Activated CD4-positive, alpha-beta memory T cell treated with anti-CD3 and anti-CD28 coated beads for 36 hours (primary cell): ENCODE measurements around the gene PPP6R2. TPM values are rescaled to one million over a fixed set of nuclear protein-coding genes. Genes with fewer than 3 reads are reported as not detected.
"Not testable (repeated sequence)": the region's sequence is repeated elsewhere in the genome, so short reads cannot be mapped to it uniquely, and the experiment has no call there.

Experiments
- CTCF ChIA-PET: fragments of 350-600 bp; sonication (Branson Sonifier 250); formaldehyde crosslinking; loops from one replicate; lab custom pipeline; 2021; ENCODE audit warnings: antibody characterized with exemption, inconsistent platforms; lab: Charles Lee
- POLR2A ChIA-PET: fragments of 350-600 bp; sonication (Branson Sonifier 250); formaldehyde crosslinking; loops from one replicate; lab custom pipeline; 2021; ENCODE audit warnings: antibody characterized with exemption; lab: Charles Lee
- DNase-seq: peaks from one replicate; pipeline ENCODE4 v3.0.0-alpha.2; 2020
- H3K27ac Mint-ChIP-seq: one replicate; pipeline ENCODE4 v1.8.0; 2021; ENCODE audit warnings: mixed read lengths
- H3K27me3 Mint-ChIP-seq: one replicate; pipeline ENCODE4 v1.8.0; 2021; ENCODE audit warnings: mixed read lengths
- H3K36me3 Mint-ChIP-seq: one replicate; pipeline ENCODE4 v1.8.0; 2021; ENCODE audit warnings: mixed read lengths
- H3K4me1 Mint-ChIP-seq: one replicate; pipeline ENCODE4 v1.8.0; 2021; ENCODE audit warnings: low read depth, mixed read lengths
- H3K4me3 Mint-ChIP-seq: one replicate; pipeline ENCODE4 v1.8.0; 2021; ENCODE audit warnings: mild to moderate bottlenecking, mixed read lengths
- H3K9me3 Mint-ChIP-seq: one replicate; pipeline ENCODE4 v1.8.0; 2021; ENCODE audit warnings: mixed read lengths
- intact Hi-C: fragments of 100-400 bp; cut with micrococcal nuclease; formaldehyde crosslinking; loops from one replicate; pipeline ENCODE4 v1.15.1; 2023
- total RNA-seq, 2 experiments: library from RNA; stranded (reverse); gene quantifications; one replicate each; pipeline ENCODE4 v1.2.3, GENCODE V29; 2021

Gene PPP6R2
- total RNA-seq, 2 experiments from 2014 or later: 41.2 to 41.7 TPM

DNA sequence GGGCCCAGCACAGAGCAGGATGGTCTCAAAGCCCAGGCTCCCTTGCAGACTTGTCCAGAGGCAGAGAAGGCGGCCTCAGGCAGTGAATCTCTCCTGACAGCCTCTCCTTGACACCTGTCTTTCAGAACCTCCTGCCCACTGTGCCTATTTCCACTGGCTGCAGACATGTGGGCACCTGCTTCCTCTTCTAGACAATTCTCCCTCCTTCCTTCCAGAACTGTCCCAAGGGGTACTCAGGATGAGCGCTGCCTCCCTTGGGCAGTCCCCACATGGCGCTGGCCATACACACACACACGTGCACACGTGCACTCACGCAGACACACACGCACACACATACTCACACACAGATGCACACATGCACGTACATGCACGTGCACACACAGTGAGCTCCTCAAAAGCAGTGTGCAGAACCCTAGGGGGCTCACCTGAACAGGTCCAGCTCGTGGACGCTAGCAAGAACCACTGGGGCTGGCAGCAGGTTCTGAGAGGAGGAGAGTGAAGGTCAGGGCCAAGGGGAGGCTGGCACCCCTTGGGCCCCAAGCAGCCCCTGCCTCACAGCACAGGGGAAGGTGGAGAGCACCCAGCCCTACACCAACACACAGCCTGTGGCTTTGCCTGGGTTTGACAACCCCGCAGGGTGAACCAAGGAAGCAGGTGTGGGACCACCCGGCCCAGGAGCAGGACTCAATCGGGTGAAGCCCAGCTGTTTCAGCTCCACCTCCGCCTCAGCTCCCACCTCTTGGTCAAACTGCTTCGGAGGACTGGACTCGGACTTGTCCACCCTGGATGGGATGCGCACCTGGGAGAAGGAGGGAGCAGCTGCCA is 27.6 kb upstream of the PPP6R2 start:
- Mint-ChIP-seq H3K36me3 (no peaks in the 10 kb centered on the region), H3K27ac (no peak overlapping the region), H3K9me3 (no peaks in the 10 kb centered on the region), H3K4me1 (peaks cover 11% of the 10 kb centered on the region), H3K4me3 (no peak overlapping the region), H3K27me3 (no peaks in the 10 kb centered on the region)
- POLR2A ChIA-PET: interaction anchor here (0.6 to 1.3 kb wide), 3 partner anchors 65 to 210 kb away, joined by 3 to 5 read pairs (median 4); partner anchors contain the start of gene HDAC10
- DNase-seq: no peak
- CTCF ChIA-PET: interaction anchor here (1.1 to 3.5 kb wide), 2 partner anchors 9 to 11 kb away, joined by 4 to 12 read pairs; partner anchors contain the start of gene DENND6B
- intact Hi-C loops: no loop called here

DNA sequence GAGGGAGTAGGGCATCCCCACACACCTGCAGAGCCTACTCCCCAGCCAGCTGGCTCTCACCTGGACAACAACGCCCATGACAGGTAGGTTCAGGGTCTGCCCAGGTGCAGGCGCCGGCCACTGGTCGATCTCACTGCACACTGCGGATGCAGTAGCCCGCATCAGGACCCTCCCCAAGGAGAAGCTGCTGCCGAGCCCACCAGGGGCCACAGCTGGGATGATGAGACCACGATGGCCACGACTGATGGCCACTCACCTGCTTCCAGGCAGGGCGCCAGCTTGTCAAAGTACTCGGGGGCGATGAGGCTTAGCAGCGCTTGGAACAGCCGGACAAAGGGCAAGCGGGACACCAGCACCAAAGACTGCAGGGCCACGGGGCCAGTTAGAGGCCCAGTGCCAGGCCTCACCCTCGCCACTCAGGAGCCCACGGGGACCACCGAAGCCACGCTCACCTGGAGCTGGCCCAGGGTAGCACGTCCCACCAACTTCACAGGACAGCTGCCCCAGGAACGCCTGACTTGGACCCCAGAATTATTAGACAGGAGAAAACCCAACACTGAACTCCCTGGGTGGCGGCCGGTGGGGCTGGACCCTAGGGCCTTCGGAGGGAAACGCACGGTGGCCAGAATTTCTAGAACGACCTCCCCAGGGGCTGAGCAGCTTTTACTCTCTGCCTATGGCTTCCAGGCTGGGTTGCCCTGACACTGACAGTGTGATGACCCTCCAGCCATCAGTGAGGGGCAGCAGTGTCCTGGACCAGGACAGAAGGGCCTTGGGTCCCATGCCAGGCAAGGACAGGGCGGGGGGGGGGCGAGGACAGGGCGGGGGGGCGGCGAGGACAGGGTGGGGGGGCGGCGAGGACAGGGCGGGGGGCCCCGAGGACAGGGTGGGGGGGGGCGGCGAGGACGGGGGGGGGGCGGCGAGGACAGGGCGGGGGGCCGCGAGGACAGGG is 26.7 kb upstream of the PPP6R2 start:
- intact Hi-C loops: no loop called here
- POLR2A ChIA-PET: no interaction called here
- H3K27me3 Mint-ChIP-seq: no peaks in the 10 kb centered on the region
- no peaks in the 10 kb centered on the region for H3K9me3 Mint-ChIP-seq
- no peak overlapping the region for H3K27ac Mint-ChIP-seq
- H3K36me3 Mint-ChIP-seq: no peaks in the 10 kb centered on the region
- DNase-seq: no peak
- H3K4me1 Mint-ChIP-seq: peaks cover 11% of the 10 kb centered on the region
- no peak overlapping the region for H3K4me3 Mint-ChIP-seq
- CTCF ChIA-PET: interaction anchor here (1.1 to 3.5 kb wide), 2 partner anchors 9 to 10 kb away, joined by 4 to 12 read pairs; partner anchors contain the start of gene DENND6B

DNA sequence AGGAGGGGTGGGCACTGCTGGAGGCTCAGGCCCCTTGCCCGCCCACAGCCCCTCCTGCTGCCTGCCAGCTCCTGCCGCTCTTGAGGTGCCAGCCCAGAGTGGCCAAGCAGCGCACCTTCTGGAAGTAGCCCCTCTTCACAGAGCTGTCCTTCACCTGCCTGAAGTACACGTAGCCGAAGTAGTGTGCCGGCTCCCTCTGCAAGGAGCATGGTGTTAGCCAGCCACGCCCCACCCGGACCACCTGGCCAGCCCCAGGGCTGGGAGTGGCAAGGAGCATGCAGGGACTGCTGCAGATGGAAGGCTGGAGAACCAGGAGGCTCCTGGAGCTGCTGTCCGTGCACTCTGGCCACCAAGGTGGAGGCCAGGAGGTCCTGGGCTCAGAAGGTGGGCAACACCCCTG is 25.9 kb upstream of the PPP6R2 start:
- no peak overlapping the region for H3K4me3 Mint-ChIP-seq
- POLR2A ChIA-PET: no interaction called here

DNA sequence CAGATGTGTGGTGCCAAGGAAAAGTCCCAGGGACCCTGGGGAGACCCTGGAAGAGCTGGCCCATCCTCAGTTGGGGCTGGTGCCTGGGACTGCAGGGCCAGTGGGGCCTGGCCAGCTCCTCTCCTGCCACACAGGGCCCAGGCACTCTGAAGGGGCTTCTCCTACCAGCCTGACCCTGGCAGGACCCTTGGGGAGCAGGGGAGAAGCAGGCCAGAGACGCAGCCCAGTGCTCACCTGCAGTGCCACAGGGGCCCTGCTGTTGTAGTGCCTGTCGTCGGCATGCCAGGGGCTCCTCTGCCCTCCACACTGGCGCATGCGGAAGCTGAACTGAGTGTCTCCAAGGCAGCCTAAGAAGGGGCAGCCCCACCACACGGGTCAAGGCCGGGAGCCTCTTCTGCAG is 25.5 kb upstream of the PPP6R2 start:
- Mint-ChIP-seq H3K4me3 (no peak overlapping the region), H3K36me3 (no peaks in the 10 kb centered on the region), H3K27ac (no peak overlapping the region), H3K27me3 (no peaks in the 10 kb centered on the region), H3K4me1 (peaks cover 11% of the 10 kb centered on the region), H3K9me3 (no peaks in the 10 kb centered on the region)
- intact Hi-C loops: no loop called here
- DNase-seq: no peak
- CTCF ChIA-PET: no interaction called here
- POLR2A ChIA-PET: no interaction called here

More for the DNA sequence above, 25.9 kb upstream of the PPP6R2 start:
- Mint-ChIP-seq H3K9me3 (no peaks in the 10 kb centered on the region), H3K27me3 (no peaks in the 10 kb centered on the region), H3K27ac (no peak overlapping the region), H3K4me1 (peaks cover 11% of the 10 kb centered on the region), H3K36me3 (no peaks in the 10 kb centered on the region)
- no peak for DNase-seq
- CTCF ChIA-PET: no interaction called here
- intact Hi-C loops: no loop called here

DNA sequence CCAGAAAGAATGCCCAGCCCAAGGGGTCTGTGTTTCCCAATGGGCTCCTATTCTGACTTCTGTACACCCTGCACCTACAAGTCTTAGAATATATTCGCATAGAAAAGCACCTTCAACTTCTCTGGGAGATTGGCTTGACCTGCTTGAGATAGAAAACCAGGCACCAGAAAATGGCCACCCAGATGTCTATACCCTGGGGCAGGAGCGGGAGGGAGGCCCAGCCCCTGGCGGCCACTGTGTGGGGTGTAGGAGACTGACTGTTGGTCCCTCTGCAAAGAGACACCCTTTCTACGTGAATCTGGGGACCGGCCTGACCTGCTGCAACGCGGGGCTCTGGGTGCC is 24.8 kb upstream of the PPP6R2 start:
- no peaks in the 10 kb centered on the region for H3K36me3 Mint-ChIP-seq
- ChIA-PET CTCF (no interaction called here), POLR2A (no interaction called here)
- no peak for DNase-seq
- intact Hi-C loops: no loop called here
- H3K4me3 Mint-ChIP-seq: no peak overlapping the region
- no peaks in the 10 kb centered on the region for H3K27me3 Mint-ChIP-seq
- H3K4me1 Mint-ChIP-seq: peaks cover 11% of the 10 kb centered on the region
- H3K27ac Mint-ChIP-seq: no peak overlapping the region
- no peaks in the 10 kb centered on the region for H3K9me3 Mint-ChIP-seq

DNA sequence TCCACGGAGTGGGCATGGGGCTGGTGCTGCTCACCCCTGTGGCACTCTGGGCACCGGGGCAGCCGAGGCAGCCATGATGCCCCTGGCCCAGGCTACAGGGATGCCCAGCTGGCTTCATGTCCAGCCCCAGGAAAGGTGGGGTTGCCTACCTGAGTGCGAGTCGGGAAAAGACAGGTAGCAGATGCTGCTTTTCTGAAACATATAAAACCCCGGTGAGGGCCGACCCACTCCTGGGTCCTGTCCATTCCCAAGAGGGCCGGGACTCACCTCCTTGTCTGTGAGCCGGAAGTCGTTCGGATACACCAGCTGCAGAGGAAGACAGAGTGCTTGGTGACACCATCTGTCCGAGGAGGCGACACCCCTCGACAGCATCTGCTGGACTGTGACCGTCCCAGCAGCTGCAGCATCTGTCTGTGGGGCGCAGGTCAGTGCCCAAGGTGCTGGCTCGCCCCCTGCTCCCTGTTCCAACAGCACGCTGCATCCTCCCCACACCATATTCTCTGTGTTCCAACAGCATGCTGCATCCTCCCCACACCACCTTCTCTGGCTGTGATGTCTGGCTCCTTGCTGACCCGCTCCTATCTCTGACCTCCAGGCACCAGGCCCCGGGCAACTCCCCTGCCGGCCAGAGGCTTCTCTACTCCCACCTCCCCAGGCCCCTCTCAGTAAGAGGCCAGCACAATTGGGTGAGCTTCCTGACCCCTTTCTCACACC is 24.3 kb upstream of the PPP6R2 start:
- DNase-seq: no peak
- H3K4me1 Mint-ChIP-seq: peaks cover 11% of the 10 kb centered on the region
- intact Hi-C loops: no loop called here
- H3K27ac Mint-ChIP-seq: no peak overlapping the region
- H3K36me3 Mint-ChIP-seq: no peaks in the 10 kb centered on the region
- CTCF ChIA-PET: no interaction called here
- H3K9me3 Mint-ChIP-seq: no peaks in the 10 kb centered on the region
- POLR2A ChIA-PET: no interaction called here
- no peaks in the 10 kb centered on the region for H3K27me3 Mint-ChIP-seq
- no peak overlapping the region for H3K4me3 Mint-ChIP-seq

DNA sequence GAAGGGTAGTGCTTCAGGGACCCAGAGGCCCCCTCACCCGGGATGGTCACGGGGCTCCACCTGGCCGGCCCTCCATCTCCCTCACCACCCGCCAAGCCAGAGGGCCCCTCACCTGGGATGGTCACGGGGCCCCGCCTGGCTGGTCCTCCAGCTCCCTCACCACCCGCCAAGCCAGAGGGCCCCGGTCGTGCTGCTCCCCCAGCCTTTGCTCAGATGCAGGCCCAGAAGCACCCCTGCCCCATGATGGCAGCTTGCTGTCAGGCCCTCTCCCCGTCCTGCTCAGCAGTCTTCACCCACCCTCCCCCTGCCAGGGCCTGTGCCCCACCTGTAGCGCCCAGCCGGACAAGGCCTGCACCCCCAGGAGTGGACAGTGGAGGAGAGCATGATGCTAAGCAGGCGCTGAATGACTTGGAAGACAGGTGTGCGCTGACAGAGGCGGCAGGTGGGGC is 23.6 kb upstream of the PPP6R2 start:
- H3K27ac Mint-ChIP-seq: no peak overlapping the region
- no peaks in the 10 kb centered on the region for H3K9me3 Mint-ChIP-seq
- no peaks in the 10 kb centered on the region for H3K36me3 Mint-ChIP-seq
- no peak for DNase-seq
- ChIA-PET POLR2A (no interaction called here), CTCF (interaction anchor here (0.9 kb wide), 1 partner anchor 9 kb away, joined by 3 read pairs; no protein-coding TSS in a partner anchor)
- intact Hi-C loops: no loop called here
- no peaks in the 10 kb centered on the region for H3K27me3 Mint-ChIP-seq
- no peak overlapping the region for H3K4me3 Mint-ChIP-seq
- peaks cover 5% of the 10 kb centered on the region for H3K4me1 Mint-ChIP-seq

DNA sequence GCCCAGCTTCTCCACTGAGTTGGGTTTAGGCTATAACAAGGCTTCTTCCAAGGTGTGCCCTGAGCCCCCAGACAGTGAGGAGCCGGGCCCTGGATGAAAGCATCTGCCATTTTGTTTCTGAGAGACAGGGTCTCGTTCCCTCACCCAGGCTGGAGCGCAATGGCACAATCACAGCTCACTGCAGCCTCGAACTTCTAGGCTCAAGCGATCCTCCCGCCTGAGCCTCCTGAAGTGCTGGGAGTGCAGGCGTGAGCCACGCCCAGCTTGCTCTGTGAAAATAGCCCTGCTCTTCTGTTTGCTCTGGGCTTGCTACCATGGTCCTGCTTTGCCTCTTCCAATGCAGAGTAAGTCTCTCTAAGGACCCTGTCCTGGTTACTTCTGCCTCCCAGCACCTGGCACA is 23.0 kb upstream of the PPP6R2 start:
- intact Hi-C loops: no loop called here
- POLR2A ChIA-PET: no interaction called here
- H3K36me3 Mint-ChIP-seq: no peaks in the 10 kb centered on the region
- H3K4me3 Mint-ChIP-seq: no peak overlapping the region
- CTCF ChIA-PET: interaction anchor here (0.9 kb wide), 1 partner anchor 8 kb away, joined by 3 read pairs; no protein-coding TSS in a partner anchor
- no peak for DNase-seq
- peaks cover 1% of the 10 kb centered on the region for H3K4me1 Mint-ChIP-seq
- no peaks in the 10 kb centered on the region for H3K27me3 Mint-ChIP-seq
- H3K9me3 Mint-ChIP-seq: no peaks in the 10 kb centered on the region
- H3K27ac Mint-ChIP-seq: no peak overlapping the region

DNA sequence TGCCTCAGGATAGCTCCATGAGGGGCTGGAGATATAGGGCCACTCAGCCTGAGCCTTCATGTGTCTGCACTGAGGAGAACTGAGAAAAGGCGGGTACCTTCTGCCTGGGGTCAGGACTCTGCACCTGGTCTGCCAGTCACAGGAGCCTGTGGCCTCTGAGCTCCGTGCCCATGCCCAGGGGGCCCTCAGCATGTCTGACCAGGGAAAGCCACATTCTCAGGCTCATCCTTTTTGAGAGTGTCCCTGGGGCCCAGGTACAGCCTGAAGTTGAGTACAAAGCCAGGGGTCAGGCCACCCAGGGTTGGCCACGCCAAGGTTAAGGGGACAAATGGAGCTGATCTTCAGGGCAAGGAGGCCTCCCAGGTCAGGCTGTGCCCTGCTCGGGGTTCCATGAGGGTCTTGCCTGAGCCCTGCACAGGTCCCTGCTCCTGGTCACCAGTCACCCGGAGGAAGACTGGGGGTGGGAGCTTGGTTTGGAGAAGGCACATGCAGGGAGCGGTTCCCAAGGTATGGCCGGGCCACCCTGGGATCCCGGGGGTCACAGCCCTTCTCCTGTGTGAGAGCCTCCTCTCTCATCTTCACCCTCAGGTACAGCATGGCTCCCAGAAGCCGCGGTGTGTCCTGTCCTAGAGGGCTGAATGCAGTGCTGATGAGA is 22.3 kb upstream of the PPP6R2 start:
- POLR2A ChIA-PET: no interaction called here
- CTCF ChIA-PET: interaction anchor here (1.6 to 1.8 kb wide), 3 partner anchors 22 to 49 kb away, joined by 3 to 5 read pairs (median 4); no protein-coding TSS in a partner anchor
- intact Hi-C loops: no loop called here
- no peaks in the 10 kb centered on the region for H3K9me3 Mint-ChIP-seq
- H3K4me3 Mint-ChIP-seq: no peak overlapping the region
- H3K27ac Mint-ChIP-seq: no peak overlapping the region
- DNase-seq: no peak
- peaks cover under 1% of the 10 kb centered on the region for H3K4me1 Mint-ChIP-seq
- H3K36me3 Mint-ChIP-seq: no peaks in the 10 kb centered on the region
- H3K27me3 Mint-ChIP-seq: no peaks in the 10 kb centered on the region

DNA sequence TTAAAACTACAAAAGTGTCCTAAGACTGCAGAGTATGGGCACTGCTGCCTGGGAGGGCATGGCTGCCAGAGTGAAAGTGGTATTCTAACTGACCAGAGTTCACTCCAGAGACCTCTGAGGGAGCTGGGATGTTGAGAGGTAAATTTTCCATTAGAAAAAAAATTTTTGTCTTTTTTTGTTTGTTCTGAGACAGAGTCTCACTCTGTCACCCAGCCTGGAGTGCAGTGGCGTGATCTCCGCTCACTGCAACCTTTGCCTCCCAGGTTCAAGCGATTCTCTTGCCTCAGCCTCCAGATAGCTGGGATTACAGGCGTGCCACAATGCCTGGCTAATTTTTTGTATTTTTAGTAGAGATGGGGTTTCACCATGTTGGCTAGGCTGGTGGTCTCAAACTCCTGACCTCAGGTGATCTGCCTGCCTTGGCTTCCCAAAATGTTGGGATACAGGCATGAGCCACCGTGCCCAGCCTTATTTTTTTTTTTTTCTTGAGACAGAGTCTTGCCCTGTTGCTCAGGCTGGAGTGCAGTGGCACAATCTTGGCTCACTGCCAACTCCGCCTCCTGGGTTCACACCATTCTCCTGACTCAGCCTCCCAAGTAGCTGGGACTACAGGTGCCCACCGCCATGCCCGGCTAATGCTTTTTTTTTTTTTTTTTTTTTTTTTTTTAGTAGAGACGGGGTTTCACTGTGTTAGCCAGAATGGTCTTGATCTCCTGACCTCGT is 20.6 kb upstream of the PPP6R2 start:
- H3K27me3 Mint-ChIP-seq, intact Hi-C loops, H3K27ac Mint-ChIP-seq, POLR2A ChIA-PET, H3K9me3 Mint-ChIP-seq, H3K36me3 Mint-ChIP-seq, H3K4me3 Mint-ChIP-seq, DNase-seq, H3K4me1 Mint-ChIP-seq: not testable (repeated sequence)
- CTCF ChIA-PET: interaction anchor here (1.5 to 1.8 kb wide), 3 partner anchors 20 to 51 kb away, joined by 4 to 7 read pairs (median 5); no protein-coding TSS in a partner anchor
